Kidney (tissue), 14 donors: ENCODE data around the gene TTLL4. TPM values are rescaled to one million over a fixed set of nuclear protein-coding genes. Genes with fewer than 3 reads are reported as not detected.

Experiments used
- DNase-seq, 5 donors: peaks; one replicate each; pipeline ENCODE4 v3.0.0-alpha.2; 2013 to 2020
- FAIRE-seq: peaks from 2 replicates; lab custom pipeline; 2012; peaks lifted over from hg19 to GRCh38; lab: Jason Lieb, UNC
- H3K27ac ChIP-seq, 2 donors: one replicate each; pipeline ENCODE4 v1.7.0; 2013; ENCODE audit warnings: low read depth in 2 of 2, low read length in 2 of 2, inconsistent platforms in 1 of 2
- H3K27me3 ChIP-seq: one replicate; pipeline ENCODE4 v1.7.1; 2013; ENCODE audit warnings: low read length, inconsistent platforms; ENCODE audit not compliant: control insufficient read depth, insufficient read depth
- H3K36me3 ChIP-seq, 3 donors: one replicate each; pipeline versions ENCODE4 v1.7.0 to v1.7.1; 2013; ENCODE audit warnings: low read length in 3 of 3, control low read depth in 1 of 3, inconsistent platforms in 1 of 3; ENCODE audit not compliant: insufficient read depth in 3 of 3, control insufficient read depth in 2 of 3
- H3K4me1 ChIP-seq, 3 donors: one replicate each; pipeline versions ENCODE4 v1.7.0 to v1.7.1; 2013; ENCODE audit warnings: low read length in 3 of 3, inconsistent platforms in 1 of 3, low read depth in 1 of 3; ENCODE audit not compliant: control insufficient read depth in 2 of 3, insufficient read depth in 2 of 3
- H3K4me3 ChIP-seq, 3 donors: one replicate each; pipeline versions ENCODE4 v1.7.0 to v1.8.1; 2013; ENCODE audit warnings: low read length in 3 of 3, control low read depth in 1 of 3, inconsistent platforms in 1 of 3
- H3K9ac ChIP-seq, 3 donors: one replicate each; pipeline versions ENCODE4 v1.7.0 to v1.7.1; 2013; ENCODE audit warnings: low read length in 3 of 3, control low read depth in 1 of 3, inconsistent platforms in 1 of 3
- H3K9me3 ChIP-seq, 3 donors: one replicate each; pipeline versions ENCODE4 v1.7.0 to v1.7.1; 2013; ENCODE audit warnings: low read length in 3 of 3, control low read depth in 1 of 3, inconsistent platforms in 1 of 3; ENCODE audit not compliant: control insufficient read depth in 2 of 3, insufficient read depth in 1 of 3
- intact Hi-C: fragments of 100-400 bp; cut with DNase I; formaldehyde crosslinking; loops from one replicate; pipeline ENCODE4 v1.11.1; 2022
- polyA plus RNA-seq: library from polyadenylated mRNA; stranded (reverse); fragments of 350-450 nt; fragmentation: Illumina TruSeq; extraction: RNeasy Lipid Tissue Mini Kit (QIAGEN cat#74804); gene quantifications from one replicate; pipeline ENCODE4 v1.2.3, GENCODE V29; 2014; ENCODE audit warnings: low read depth, low replicate concordance; ENCODE audit not compliant: insufficient read depth
- total RNA-seq: library from RNA; stranded (reverse); fragmentation: NEBNext Ultra II Directional; extraction: Animal tissue kit (Norgen Biotek cat#: 25700); gene quantifications from one replicate; pipeline ENCODE4 v1.2.1, GENCODE V29; 2021
- TF ChIP-seq, protein P1 (sequence below): IDR thresholded peaks from 3 replicates; pipeline ENCODE4 v1.5.1; 2012; ENCODE audit warnings: mild to moderate bottlenecking, moderate library complexity, borderline replicate concordance; ENCODE audit not compliant: insufficient read depth; ENCODE audit errors: extremely low read depth
- donor health status: control.
- donor health status: control.
- donor health status: control.
- donor health status: control.
- donor health status: control.
- donor health status: DM: yes; HTN: yes; CAD: no.
- donor health status: Normal renal cell carcinoma (clear cell type).

The TTLL4 gene
- total and polyA plus RNA-seq, 2 donors from 2014 or later: 7.6 to 30.7 TPM

GRCh38 chr2:218781691-218782527 is 71.3 kb downstream of the TTLL4 start, which contains the start of gene CYP27A1:
CYP27A1 (plus strand) TSS chr2:218782147; CDS start chr2:218782183, 36 bp downstream.
- peak within 1 kb of the TSS; percentile 18 to 90 (median 85) for H3K4me3 ChIP-seq
- no peak for FAIRE-seq
- H3K27ac ChIP-seq: peak within 1 kb of the TSS; percentile 74 to 81
- intact Hi-C loops: no loop called here
- peak within 1 kb of the TSS; percentile 40 to 81 (median 79) for H3K9ac ChIP-seq
- TF ChIP-seq, protein P1, sequence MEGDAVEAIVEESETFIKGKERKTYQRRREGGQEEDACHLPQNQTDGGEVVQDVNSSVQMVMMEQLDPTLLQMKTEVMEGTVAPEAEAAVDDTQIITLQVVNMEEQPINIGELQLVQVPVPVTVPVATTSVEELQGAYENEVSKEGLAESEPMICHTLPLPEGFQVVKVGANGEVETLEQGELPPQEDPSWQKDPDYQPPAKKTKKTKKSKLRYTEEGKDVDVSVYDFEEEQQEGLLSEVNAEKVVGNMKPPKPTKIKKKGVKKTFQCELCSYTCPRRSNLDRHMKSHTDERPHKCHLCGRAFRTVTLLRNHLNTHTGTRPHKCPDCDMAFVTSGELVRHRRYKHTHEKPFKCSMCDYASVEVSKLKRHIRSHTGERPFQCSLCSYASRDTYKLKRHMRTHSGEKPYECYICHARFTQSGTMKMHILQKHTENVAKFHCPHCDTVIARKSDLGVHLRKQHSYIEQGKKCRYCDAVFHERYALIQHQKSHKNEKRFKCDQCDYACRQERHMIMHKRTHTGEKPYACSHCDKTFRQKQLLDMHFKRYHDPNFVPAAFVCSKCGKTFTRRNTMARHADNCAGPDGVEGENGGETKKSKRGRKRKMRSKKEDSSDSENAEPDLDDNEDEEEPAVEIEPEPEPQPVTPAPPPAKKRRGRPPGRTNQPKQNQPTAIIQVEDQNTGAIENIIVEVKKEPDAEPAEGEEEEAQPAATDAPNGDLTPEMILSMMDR: no peak
- H3K9me3 ChIP-seq: no peaks in the 10 kb centered on the region
- peak; percentile 49 to 83 (median 65) for DNase-seq
- H3K4me1 ChIP-seq: peaks cover 0 to 14% (median 8%) of the 10 kb centered on the region in 3 donors
- no peaks in the 10 kb centered on the region for H3K27me3 ChIP-seq
- no peaks in the 10 kb centered on the region for H3K36me3 ChIP-seq

DNA sequence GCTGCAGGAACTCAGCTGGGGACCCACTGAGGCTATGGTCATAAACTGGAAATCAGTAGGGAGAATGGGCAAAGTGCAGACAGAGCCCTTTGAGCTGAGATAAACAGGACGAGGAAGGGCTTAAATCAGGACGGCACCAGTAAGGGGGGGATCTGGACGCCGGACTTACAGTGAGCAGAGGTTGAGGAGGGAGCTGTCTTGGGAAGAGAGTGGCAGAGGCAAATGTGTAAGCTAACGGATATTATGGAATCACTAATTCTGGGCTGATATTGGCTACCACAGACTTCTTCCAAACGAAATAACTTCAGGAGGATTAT is 71.9 kb downstream of the TTLL4 start:
- TF ChIP-seq, protein P1: no peak
- H3K9me3 ChIP-seq: no peaks in the 10 kb centered on the region
- DNase-seq (peak in 1 of 5 donors; percentile 46), FAIRE-seq (no peak)
- H3K4me1 ChIP-seq: peaks cover 0 to 14% (median 8%) of the 10 kb centered on the region in 3 donors
- H3K27ac ChIP-seq: peak overlapping the region; percentile 74 to 81
- no peaks in the 10 kb centered on the region for H3K36me3 ChIP-seq
- no peaks in the 10 kb centered on the region for H3K27me3 ChIP-seq
- intact Hi-C loops: no loop called here
- H3K4me3 ChIP-seq: peak overlapping the region; percentile 18 to 90 (median 85)
- H3K9ac ChIP-seq: peak overlapping the region; percentile 40 to 81 (median 79)

DNA sequence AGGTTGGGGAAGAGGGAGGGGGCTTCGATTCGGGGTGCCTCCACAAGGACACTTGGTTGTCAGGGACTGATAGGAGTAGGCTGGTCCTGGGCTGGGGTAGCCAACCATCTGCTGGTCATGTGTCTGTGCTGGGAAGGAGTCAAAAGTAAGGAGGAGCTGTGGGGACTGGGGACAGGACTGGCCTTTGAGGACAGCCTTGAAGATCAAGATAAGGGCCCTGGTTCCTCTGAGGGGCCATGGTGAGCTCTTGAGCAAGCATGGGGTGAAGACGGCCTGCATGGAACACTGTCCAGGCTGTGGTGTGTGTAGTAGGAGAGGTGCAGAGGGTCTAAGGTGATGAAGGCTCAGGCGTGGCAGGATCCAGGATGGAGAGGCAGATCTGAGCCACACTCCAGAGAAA is 73.1 kb downstream of the TTLL4 start:
- TF ChIP-seq, protein P1: no peak
- Histone ChIP-seq H3K9me3 (no peaks in the 10 kb centered on the region), H3K27me3 (no peaks in the 10 kb centered on the region), H3K9ac (no peak overlapping the region), H3K36me3 (no peaks in the 10 kb centered on the region), H3K27ac (peak overlapping the region in 1 of 2 donors; percentile 4), H3K4me1 (peaks cover 0 to 14% (median 8%) of the 10 kb centered on the region in 3 donors), H3K4me3 (peak overlapping the region in 2 of 3 donors; percentile 45 to 85)
- intact Hi-C loops: no loop called here
- DNase-seq: no peak
- FAIRE-seq: no peak
